HL-60 (cell line): ENCODE results near the gene CCDC174.

Experiments
- DNase-seq, 2 experiments: peaks; one replicate each; pipeline ENCODE4 v3.0.0-alpha.2; 2010 to 2020; ENCODE audit warnings: low read depth in 1 of 2, low spot score in 1 of 2
- H3K27ac ChIP-seq: fragments of 250-450 bp; sonication (Bioruptor Pico); replicated peaks from 2 replicates; pipeline ENCODE4 v1.5.1; 2020; ENCODE audit warnings: mild to moderate bottlenecking, moderate library complexity
- H3K27me3 ChIP-seq: fragments of 250-450 bp; sonication (Bioruptor Pico); 2 replicates; pipeline ENCODE4 v1.5.1; 2021; ENCODE audit warnings: mild to moderate bottlenecking, moderate library complexity; ENCODE audit not compliant: insufficient read depth, poor library complexity, severe bottlenecking
- H3K4me3 ChIP-seq: replicated peaks from 2 replicates; pipeline ENCODE4 v1.5.1; 2011; ENCODE audit warnings: mild to moderate bottlenecking, control low read depth, low read length; ENCODE audit not compliant: insufficient read depth
- CTCF ChIP-seq: IDR thresholded peaks from one replicate; pipeline ENCODE4 v1.5.1; 2011; ENCODE audit warnings: low read length, control low read depth, inconsistent platforms; ENCODE audit not compliant: insufficient read depth
- GABPA ChIP-seq: IDR thresholded peaks from 2 replicates; pipeline ENCODE4 v1.6.1; 2012; ENCODE audit warnings: low read depth
- POLR2AphosphoS5 ChIP-seq: IDR thresholded peaks from 2 replicates; pipeline ENCODE4 v1.6.1; 2012; ENCODE audit warnings: low read depth
- REST ChIP-seq: IDR thresholded peaks from 2 replicates; pipeline ENCODE4 v1.6.1; 2012; ENCODE audit warnings: low read depth; ENCODE audit not compliant: insufficient replicate concordance
- SPI1 ChIP-seq: IDR thresholded peaks from 2 replicates; pipeline ENCODE4 v1.6.1; 2012; ENCODE audit warnings: low read depth, mild to moderate bottlenecking, borderline replicate concordance

The CCDC174 gene

GRCh38 chr3:14621093-14621492 lies 30.5 kb upstream of the CCDC174 start:
- H3K27ac ChIP-seq, result no peak overlapping the region
- no peak overlapping the region for H3K4me3 ChIP-seq
- no peak for TF ChIP-seq GABPA
- no peak for TF ChIP-seq REST
- no peak for TF ChIP-seq CTCF
- no peak for TF ChIP-seq SPI1
- TF ChIP-seq POLR2AphosphoS5, result no peak
- no peak for DNase-seq
- H3K27me3 ChIP-seq, result peaks cover 6% of the 10 kb centered on the region

- no peak overlapping the region for H3K27ac ChIP-seq
- no peak for DNase-seq
- TF ChIP-seq CTCF (no peak), SPI1 (no peak), GABPA (no peak), REST (no peak), POLR2AphosphoS5 (no peak)
- no peaks in the 10 kb centered on the region for H3K27me3 ChIP-seq
- H3K4me3 ChIP-seq, result no peak overlapping the region
These were observed 29.2 kb upstream of the CCDC174 start for GRCh38 chr3:14622368-14622767.

- DNase-seq, result no peak
- H3K27me3 ChIP-seq, result no peaks in the 10 kb centered on the region
- H3K27ac ChIP-seq, result no peak overlapping the region
- no peak for TF ChIP-seq CTCF
- no peak for TF ChIP-seq POLR2AphosphoS5
- TF ChIP-seq GABPA, result no peak
- TF ChIP-seq SPI1, result no peak
- no peak for TF ChIP-seq REST
- no peak overlapping the region for H3K4me3 ChIP-seq
These were observed 28.0 kb upstream of the CCDC174 start for GRCh38 chr3:14623569-14624051.
